DMS 273 (cell line): ENCODE measurements around the gene MIER2.
"Not testable (repeated sequence)": the region's sequence is repeated elsewhere in the genome, so short reads cannot be mapped to it uniquely, and the experiment has no call there.

ENCODE experiments used
- DNase-seq: peaks from one replicate; lab custom pipeline; 2025; ENCODE audit not compliant: unreplicated experiment; lab: John Stamatoyannopoulos, UW

The MIER2 gene

DNA sequence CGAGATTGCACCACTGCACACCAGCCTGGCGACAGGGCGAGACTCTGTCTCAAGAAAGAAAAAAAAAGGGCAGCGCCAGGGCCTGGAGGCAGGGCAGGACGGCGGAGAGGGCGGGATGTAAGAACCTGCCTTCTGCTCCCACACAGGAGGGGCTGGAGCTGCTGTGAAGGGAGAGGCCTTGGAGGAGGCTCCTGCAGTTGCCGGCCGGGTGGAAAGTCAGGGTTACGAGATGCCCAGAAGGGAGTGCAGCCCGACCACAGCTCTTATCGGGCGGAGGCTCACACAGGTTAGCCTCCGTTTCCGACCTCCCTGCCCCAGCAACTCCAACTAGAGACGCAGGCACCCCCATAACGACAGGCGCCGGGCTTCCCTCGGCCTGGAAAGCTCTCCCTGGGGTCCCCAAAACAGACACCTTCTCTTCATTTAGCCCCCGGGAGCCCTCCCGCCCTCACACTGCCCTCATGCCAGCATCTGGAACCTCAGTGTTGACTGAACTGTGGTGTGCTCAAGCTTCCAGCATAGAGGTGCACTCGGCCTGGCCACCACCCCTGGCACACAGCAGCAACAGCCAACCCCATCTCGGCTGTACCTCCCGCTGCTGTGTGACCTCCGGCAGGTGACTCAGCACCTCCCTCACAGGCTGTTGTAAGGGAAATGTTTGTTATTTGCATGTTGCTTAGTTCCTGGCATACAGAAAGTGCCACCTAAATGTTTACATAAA, 54.8 kb downstream of the MIER2 start:
- no peak for DNase-seq

GRCh38 chr19:288911-289310, 55.7 kb downstream of the MIER2 start:
- DNase-seq: no peak

DNA sequence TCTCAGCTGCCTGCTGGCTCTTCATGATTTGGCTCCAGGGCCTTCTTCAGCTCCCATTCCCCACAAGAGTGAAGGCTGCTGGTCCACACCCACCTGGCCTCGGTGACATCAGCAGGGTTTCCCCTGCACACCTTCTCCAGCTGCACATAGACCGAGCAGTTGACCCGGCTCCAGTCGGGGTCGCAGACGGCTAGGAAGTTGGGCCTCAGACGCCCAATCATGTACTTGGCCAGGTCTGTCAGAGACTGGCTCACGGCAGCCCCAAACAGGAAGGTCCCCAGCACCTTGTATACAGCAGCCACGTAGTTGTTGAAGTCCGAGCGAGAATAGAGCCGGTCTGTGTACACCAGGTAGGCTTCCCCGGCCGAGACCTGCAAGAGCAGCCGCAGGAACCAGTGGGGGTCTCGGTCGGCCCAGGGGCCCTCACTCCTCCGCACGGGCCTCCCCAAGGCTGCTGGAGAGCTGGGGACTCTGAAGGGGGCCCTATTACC, 57.2 kb downstream of the MIER2 start:
- no peak for DNase-seq

- DNase-seq: no peak
Observed at GRCh38 chr19:283395-283794, 61.2 kb downstream of the MIER2 start.

DNA sequence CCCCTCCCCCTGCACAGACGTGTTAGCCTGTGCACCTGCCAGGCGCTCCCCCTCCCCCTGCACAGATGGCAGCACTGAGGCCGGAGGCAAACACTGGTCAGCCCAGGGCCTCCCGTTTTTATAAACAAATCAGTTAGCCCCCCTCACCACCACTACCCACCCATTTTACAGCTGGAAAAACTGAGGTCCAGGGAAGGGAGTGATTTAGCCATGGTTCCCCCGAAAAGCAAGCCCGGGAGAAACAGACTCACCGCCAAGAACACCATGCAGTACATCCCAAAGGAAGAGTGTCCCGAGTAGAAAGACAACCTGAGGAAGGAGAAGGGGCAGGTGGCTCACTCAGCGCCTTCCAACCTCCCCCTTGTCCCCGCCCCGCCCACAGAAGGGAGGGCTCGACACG, 62.1 kb downstream of the MIER2 start:
- DNase-seq: no peak

DNA sequence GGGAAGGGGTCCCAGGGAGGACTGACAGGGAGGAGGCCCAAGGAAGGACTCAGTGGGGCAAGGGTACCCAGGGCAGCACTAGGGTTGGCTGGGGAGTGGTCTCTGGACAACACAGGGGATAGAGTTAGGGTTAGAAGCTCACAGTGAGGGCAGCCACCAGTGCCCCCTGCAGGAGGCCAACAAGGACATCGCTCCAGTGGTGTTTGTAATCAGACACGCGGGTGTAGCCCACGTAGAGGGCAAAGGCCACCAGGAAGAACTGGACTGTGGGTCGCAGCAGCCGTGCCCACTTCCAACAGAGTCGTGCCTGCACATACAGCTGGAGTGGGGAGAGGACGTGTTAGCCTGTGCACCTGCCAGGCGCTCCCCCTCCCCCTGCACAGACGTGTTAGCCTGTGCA, 62.6 kb downstream of the MIER2 start:
- DNase-seq: no peak

DNA sequence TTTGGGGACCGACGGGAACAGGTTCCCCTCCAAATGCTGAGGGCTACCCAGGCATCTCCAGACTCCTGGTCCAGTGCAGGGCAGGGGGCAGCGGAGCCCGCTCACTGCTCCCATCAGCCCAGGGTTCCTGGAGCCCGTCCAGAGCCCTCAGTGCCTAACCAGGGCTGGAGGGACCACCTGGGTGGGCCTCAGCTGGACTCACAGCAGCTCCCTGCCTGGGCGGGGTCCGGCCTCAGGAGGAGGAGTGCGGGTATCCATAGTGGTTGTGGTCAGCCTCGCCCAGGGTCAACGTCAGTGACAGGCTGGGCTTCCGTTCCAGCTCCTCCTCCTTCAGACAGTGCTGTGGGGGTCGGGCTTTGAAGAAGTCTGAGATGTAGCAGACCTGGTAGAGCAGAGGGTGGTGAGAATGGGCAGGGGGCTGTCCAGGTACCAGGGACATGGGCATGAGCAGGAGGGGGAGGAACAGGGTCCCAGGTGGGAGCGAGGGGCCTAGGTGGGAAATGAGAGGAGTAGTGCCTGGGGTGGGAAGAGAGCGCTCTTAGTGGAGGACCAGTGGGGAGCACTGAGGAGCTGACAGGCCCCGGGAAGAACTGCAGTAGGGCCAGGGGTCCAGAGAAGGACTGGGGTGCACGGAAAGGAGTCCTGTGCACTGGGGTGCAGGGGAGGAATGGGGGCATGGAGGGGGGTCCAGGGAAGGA, 63.3 kb downstream of the MIER2 start:
- no peak for DNase-seq

DNA sequence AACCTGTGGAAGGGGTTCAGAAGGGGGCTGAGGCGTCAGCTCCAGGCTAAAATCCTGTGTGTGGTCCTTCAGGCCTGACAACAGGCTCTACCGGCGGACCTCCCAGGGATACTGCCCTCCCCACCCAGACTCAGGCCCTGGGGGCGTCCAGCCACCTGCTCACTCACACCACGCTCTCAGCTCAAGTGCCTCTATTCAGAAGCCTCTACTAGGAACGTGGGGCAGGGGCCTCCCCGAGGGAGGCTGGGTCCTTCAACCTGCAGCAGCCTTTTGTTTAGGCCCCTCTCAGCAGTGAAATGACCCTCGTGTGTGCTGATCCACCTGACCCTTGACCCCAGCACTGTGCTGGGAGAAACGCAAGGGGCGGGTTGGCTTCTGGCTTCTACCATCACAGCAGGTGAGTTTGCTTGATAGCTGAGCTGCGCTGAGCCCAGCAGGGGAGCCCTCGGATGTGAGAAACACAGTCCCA, 64.0 kb downstream of the MIER2 start:
- no peak for DNase-seq

- no peak for DNase-seq
Observed at GRCh38 chr19:279656-280055, 64.9 kb downstream of the MIER2 start.

DNA sequence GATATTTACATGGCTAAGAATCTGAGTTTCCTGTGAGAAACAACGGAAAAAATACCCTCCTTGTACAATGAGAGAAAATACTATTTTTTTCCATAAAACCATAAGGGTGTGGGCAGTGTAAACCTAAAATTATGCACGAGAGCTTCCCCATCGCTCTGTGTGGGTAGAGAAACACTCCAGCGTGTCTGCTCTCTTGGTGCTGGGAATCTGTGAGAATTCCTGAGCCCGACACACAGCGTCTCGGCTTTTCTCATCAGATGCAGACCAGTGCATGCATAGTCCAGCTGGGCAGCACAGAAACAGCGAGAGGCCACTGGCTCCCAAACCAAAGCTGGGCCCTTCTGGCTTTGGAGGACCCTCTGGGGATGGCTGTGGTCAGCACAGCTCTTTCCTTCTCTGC, 65.4 kb downstream of the MIER2 start:
- no peak for DNase-seq

- DNase-seq: peak; percentile 35
Observed at GRCh38 chr19:277581-278165, 66.9 kb downstream of the MIER2 start.

DNA sequence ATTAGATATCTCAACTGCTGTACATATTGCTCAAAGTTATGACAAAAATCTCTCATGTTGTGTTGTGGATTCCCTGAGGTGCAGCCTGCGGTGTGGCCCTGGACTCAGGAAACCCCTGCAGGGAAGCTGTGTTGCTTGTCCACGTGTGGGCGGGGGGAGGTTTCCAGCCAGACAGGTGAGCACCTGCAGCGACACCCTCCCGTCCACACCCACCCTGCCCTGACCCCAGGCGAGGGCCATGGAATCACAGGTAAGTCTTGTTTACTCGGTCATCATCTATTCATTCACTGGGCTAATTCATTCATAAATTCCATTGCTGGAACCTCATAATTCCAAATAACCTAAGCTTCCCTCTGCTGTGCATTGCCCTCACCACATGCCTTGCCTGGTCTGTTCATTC, 67.5 kb downstream of the MIER2 start:
- no peak for DNase-seq

DNA sequence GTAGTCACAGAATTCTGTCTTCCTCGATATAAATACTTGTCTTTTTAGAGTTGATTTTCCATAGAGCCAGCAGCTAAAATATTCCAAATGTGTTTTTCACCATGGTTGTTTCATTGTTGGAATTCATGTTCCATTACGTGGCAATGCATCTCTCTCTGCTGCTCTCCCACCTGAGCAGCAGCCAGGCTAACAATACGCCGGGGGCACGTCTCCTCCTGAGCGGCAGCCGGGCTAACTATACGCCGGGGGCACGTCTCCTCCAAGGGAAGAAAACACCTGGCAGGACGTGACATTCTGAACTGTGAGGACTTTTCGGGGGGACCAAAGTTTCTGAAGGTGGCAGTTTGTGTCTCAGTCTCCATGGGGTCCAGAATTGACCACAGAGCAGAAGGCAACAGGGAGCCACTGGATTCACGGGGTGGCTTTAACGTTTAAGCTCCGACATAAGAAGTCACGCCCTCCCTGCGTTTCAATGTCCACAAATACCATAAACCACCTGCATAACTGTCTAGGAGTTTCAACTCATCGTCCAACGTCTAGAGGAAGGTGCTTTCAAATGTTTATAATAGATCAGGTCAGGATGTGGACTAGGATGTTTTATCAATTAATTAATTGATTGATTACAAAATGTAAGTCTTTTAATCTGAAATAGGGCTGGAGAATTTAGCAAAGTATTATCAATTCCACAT, 68.5 kb downstream of the MIER2 start:
- DNase-seq: no peak

DNA sequence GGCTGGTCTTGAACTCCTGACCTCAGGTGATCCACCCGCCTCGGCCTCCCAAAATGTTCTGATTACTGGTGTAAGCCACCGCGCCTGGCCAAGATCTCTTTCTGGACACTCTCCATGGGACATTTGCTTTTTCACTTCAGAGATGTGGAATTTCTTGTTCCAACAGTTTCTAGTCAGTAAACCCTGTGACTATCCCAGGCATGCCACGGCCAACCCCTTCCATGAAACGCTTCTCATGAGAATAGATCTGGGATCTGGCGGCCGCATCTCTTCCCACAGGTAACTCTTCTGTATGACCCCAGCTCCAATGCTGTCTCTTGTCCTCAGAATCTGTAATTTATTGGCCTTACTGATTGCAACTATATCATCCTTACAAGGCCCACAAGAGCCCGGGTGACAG, 69.6 kb downstream of the MIER2 start:
- no peak for DNase-seq

DNA sequence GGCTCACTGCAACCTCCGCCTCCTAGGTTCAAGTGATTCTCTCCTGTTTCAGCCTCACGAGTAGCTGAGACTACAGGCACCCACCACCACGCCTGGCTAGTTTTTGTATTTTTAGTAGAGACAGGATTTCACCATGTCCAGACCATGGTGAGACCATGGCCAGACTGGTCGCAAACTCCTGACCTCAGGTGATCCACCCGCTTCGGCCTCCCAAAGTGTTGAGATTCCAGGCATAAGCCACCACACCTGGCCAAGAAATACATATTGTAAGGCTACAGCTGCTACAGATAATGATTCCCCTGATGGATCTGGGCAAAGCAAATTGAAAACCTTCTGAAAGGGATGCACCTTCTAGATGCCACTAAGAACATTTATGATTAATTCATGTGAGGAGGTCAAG, 71.2 kb downstream of the MIER2 start:
- no peak for DNase-seq

DNA sequence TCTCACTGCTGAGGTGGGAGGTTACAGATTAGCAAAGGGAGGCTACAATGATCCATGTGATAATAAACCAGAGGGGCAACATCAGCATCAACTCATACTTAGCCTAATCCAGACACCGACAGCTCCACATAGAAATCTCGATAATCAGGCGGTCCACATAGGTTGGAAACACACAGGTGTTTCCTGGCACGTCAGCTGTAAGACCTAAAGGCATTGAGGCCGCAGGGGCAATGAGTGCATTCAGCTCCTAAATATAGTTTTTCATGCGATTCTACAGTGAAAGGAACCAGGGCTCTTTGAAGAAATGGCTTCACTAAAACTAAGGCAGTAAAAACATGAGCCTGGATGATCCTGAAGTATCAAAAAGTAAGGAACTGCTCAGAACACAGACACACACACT, 72.7 kb downstream of the MIER2 start:
- no peak for DNase-seq

DNA sequence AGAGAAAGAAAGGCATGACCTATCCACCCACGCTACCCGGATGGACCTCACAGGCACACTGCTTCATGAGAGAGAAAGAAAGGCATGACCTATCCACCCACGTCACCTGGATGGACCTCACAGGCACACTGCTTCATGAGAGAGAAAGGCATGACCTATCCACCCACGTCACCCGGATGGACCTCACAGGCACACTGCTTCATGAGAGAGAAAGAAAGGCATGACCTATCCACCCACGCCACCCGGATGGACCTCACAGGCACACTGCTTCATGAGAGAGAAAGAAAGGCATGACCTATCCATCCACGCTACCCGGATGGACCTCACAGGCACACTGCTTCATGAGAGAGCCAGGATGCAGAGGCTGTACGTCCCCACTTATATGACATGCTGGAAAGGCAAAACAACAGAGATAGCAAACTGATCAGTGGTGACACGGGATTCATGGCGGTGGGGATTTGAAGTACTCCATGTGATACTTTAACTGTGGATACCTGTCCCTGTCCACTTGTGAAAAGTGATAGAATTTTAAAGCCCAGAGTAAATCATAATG, 73.8 kb downstream of the MIER2 start:
- not testable (repeated sequence) for DNase-seq

- DNase-seq: no peak
Observed at GRCh38 chr19:269241-269640, 75.4 kb downstream of the MIER2 start.

- DNase-seq: no peak
Observed at GRCh38 chr19:262125-262524, 82.5 kb downstream of the MIER2 start.

DNA sequence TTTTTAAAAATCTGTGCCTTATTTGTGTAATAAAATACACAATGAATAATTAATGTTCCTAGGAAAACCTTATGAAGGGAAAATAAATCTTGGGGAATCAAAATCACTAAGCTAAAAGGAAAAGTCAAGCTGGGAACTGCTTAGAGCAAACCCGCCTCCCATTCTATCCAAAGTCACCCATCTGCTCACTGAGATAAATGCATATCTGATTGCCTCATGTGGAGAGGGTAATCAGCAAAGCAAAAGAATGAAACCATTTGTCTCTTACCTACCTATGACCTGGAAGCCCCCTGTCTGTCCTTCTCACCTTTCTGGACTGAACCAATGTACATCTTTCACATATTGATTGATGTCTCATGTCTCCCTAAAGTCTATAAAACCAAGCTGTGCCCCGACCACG, 87.8 kb downstream of the MIER2 start:
- DNase-seq: not testable (repeated sequence)
